HG03558 (cell line): ENCODE data around the gene RYR3.
"Not testable (repeated sequence)": the region's sequence is repeated elsewhere in the genome, so short reads cannot be mapped to it uniquely, and the experiment has no call there.

Experiments
- ATAC-seq: cut with Tn5 transposase; IDR thresholded peaks from one replicate; pipeline ENCODE4 v1.9.1; 2021; ENCODE audit warnings: moderate number of reproducible peaks; ENCODE audit not compliant: unreplicated experiment; ENCODE audit errors: extremely low read depth

Gene RYR3

DNA sequence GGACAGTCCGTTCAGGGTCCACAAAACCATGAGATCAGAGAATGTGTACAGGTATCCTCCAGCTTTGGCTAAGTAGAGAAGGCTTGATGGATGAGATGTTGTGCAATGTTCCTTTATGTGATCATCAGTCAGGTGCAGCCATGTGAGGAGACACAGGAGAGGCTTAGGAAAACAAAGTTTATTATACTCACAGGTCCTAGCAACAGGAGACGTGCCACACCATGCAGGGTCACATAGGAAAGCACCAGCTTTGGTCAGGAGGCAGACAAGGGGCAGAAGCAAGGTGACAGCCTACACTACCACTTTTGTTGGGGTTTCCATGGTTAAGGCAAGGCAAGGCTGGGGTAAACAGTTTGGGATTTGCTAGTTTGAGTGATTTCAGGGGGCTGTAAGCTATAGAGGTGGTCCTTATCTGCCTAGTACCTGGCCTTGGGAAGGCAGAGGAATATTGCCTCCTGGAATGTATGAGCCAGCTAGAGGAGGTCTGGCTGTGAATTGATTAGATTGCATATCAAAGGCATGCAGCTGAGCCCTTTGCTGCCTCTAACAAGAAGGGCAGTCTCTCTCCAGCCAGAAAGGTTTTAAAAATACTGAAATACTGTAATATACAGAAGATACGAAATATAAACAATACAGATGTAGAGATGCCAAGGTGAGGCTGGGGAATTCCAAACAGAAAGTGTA, 248.6 kb downstream of the RYR3 start:
- ATAC-seq = no peak

DNA sequence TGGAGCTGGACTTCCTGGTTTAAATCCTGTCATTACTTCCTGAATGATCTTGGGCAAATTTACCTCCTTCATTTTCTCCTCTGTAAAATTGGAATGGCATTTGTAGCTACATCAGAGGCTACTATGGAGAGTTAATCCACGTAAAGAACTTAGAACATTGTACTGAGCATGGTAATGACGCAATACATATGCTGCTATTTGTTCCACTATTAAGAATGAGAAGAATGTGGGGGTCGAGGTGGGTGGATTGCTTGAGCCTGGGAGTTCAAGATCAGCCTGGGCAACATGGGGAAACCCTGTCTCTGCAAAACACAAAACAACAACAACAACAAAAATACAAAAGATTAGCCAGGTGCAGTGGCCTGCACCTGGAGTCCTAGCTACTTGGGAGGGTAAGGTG, 250.6 kb downstream of the RYR3 start:
- ATAC-seq = no peak

DNA sequence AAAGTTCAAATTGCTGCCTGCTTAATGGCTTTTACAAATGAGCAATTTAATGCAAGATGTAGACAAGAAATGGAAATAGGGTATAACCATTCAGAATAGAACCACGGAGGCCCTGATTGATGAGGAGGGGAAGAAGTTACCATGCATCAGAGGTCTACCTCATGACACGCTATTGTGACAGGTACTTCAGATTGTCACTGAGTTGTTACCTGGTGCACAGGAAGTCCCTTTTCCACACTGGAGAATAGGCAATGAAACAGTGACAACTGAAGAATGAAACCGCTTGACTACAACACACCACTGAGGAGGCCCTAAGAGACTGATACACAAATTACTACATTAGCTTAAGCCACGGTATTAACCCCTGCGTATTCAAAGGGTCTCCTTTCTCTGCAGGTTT, 251.2 kb downstream of the RYR3 start:
- ATAC-seq = no peak

DNA sequence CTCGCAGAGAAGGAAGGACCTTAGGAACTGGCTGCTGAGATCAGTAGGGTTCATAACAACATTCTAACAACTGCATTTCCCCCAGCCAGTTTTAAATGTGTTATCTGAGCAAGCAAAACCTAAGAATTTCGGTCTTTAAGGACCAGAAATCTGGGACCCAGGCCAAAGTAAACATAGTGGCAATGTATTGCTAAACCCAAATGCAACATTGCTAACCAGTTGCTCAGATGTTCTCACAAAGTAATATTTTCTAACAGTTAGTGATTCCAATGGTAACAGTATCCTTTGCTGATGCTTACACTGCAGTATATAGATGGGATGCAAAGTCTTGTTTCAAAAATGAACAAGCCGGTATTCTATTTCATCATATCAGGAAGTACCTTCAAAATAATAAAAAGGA, 254.3 kb downstream of the RYR3 start:
- no peak for ATAC-seq

DNA sequence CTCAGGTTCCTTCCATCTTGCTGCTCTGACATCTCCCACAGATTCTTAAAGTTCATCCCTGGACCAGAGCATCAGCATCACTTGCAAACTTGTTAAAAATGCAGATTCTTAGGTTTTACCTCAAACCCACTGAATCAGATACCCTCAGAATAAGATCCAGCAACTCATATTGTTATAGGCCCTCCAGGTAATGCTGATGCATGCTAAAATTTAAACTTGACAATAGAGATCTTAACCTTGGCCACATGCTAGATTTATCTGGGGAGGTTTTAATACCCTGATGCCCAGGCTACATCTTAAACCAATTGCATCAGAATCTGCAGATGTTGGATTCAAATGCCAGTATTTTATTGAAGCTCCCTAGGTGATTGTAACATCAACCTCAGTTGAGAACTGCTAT, 256.9 kb downstream of the RYR3 start:
- ATAC-seq = no peak

DNA sequence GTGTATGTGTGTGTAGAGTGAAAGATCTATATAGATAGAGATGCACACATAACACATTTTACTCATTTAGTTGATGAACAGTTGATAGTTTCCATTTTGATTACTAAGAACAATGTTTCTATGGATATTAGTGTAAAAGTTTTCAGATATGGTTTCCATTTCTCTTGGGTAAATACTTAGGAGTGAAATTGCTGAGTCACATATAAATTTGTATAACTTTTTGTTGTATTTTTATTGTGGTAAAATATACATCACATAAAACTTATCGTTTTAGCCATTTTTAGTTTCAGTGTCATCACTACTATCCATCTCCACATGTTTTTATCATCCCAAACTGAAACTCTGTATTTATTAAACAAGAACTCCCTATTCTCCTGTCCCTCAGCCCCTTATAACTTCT, 258.3 kb downstream of the RYR3 start:
- no peak for ATAC-seq

- ATAC-seq = not testable (repeated sequence)
Measured at GRCh38 chr15:33577911-33578310, 267.1 kb downstream of the RYR3 start.

DNA sequence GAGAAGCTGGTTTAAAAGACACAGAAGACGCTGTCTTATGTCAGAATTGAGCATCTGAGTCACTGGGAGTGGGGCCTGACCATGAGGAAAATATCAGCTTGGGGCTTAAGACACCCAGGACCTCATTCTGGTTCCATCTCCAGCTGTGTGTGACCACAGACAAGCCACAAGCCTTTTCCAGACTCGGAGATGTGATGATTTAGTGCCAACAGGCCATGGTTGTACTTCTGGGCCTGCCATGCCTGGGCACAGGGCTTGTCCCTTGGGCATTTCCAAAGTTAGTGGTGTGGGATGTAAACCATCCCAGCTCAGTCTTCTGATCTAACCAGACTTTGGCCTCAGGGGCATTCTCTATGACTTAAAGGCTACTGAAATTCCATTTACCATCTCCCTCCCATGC, 269.8 kb downstream of the RYR3 start:
- ATAC-seq = no peak

DNA sequence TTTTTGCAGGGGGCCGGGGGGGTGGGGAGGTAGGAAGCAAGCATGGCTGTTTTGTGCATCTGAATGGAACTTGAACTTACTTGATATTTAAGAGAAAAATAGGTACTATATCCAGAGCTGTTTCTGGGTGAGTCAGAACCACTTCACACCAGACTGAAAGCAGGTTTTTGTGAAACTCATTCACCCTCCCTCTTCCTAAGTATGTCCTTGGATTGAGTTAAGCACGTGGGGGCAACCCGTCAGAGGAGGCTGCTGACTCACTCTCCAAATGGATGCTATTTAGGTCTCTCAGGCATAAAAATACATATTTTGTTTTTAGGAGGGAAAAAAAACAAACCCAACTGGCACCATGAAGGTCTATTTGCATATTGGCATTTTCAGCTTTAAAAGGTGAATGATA, 270.3 kb downstream of the RYR3 start:
- no peak for ATAC-seq

DNA sequence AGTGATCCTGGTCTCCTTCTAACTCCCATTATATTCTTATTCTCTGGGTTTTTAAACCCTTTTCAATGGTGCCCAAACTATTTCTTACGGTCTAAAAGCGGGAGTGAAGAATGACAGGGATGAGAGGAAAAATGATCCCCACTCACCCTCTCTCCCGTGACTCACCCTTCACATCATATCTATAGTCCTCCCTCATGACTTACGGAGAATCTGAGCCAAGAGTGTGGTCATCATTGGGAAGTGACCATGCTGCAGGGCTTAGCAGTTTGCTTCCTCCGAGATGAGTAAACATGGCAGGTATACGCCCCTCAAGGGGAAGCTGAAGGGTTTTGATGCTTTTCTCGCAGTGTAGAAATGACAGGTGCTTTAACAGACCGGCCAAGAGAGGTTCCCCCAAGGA, 274.0 kb downstream of the RYR3 start:
- ATAC-seq = no peak

- no peak for ATAC-seq
Measured at GRCh38 chr15:33586786-33587697, 276.3 kb downstream of the RYR3 start.

GRCh38 chr15:33587773-33588172, 277.0 kb downstream of the RYR3 start:
- ATAC-seq = no peak

- ATAC-seq = no peak
Measured at GRCh38 chr15:33592864-33593263, 282.1 kb downstream of the RYR3 start.

GRCh38 chr15:33598382-33598781, 287.6 kb downstream of the RYR3 start:
- ATAC-seq = not testable (repeated sequence)

- ATAC-seq = no peak
Measured at GRCh38 chr15:33600212-33600611, 289.4 kb downstream of the RYR3 start.

DNA sequence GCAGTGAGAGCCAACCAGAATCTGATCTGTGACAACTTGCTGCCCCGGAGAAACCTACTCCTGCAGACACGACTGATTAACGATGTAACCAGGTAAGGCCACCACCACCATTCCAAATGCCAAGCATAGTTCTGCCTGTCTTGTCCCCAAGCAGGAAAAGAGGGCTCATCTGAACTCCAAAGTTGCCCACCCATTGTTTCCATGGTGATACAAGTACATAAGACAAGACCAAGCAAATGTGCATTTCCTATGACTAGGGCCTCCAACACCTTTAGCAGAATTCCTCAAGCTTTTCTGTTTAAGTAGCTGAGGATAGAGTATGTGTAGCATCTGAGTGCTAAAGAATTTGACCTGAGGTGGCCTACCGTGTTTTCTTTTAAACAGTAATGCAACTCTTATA, 290.7 kb downstream of the RYR3 start:
- ATAC-seq = no peak

GRCh38 chr15:33608714-33609113, 297.9 kb downstream of the RYR3 start:
- no peak for ATAC-seq

DNA sequence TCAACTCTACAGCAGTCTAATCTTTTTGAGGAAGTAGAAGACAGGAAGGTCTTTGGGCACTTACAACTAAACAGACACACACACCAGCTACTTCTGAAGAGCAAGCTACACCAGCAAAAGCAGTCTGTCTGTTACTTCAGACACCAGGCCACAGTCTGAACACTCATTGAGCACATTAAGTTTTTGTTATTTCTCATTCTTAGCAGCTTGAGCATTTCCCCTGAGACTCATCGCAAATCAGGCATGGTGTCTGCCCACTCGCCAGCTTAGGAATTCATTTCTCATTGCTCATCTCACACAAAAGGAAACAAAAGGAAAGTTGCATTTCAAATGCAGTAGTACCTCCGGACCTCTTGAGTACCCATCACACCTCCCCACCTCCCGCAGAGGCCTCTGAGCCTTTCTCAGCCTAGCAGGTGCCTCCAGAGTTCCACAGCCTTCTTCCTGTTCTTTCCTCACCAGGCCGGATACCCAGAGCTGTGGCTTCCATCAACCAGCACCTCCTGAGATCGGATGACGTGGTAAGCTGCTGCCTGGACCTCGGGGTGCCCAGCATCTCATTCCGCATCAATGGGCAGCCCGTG, 302.0 kb downstream of the RYR3 start:
- ATAC-seq = no peak

DNA sequence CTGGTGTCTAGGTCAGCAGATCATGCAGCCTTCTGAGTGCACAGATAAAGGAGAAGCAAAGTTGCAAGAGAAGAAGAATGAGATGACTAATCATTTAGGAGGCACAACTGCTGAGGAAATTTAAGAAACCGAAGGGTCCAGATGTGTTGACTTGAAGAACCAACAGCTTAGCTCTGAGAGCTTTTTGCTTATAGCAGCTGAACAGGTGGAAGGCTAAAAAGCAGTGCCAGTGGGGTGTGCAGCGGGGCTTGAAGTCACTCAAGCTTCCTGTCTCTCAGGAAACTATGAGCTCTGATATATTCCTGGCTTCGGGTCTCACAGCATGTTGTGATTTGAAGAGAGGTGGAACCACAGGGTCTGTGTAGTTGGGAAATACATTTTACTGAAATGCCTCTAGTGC, 305.7 kb downstream of the RYR3 start:
- no peak for ATAC-seq

DNA sequence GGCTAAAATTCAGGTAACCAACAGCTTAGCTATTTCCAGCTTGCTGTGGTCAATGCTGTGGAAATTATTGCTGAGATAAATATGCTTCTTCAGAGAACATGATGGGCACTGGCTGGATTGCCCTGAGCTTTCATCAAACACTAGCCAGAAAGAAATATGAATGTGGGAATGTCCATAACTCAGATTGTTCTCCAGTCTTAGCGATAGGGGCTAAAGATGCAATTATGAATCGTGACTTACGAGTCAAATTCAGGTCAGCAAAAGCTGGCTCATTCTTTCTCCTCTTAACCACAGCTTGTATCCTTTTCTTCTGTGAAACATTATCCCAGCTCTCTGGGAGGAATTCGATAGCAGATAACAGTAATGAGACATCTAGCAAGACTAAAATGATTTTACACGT, 307.6 kb downstream of the RYR3 start:
- ATAC-seq = no peak

- no peak for ATAC-seq
Measured at GRCh38 chr15:33621141-33621540, 310.4 kb downstream of the RYR3 start.
